Spleen (tissue), 11 donors: ENCODE measurements around the gene CTRL. TPM values are rescaled to one million over a fixed set of nuclear protein-coding genes. Genes with fewer than 3 reads are reported as not detected.
"Not testable (repeated sequence)": the region's sequence is repeated elsewhere in the genome, so short reads cannot be mapped to it uniquely, and the experiment has no call there.

Source experiments
- DNase-seq: peaks from one replicate; pipeline ENCODE4 v3.0.0-alpha.2; 2020
- H3K27ac ChIP-seq, 8 donors: fragments of 200-600 bp; sonication (generic) in 7 of 8; 1 replicate in 4 of 8; 2 replicates in 4 of 8; pipeline versions ENCODE4 v1.5.0 to v1.8.0; 2016 to 2021; ENCODE audit warnings: inconsistent platforms in 4 of 8, mild to moderate bottlenecking in 4 of 8, moderate library complexity in 1 of 8
- H3K27me3 ChIP-seq, 7 donors: fragments of 200-600 bp; sonication (generic) in 6 of 7; replicated peaks in 1 of 7; 1 replicate in 4 of 7; 2 replicates in 3 of 7; pipeline versions ENCODE4 v1.5.0 to v1.8.0; 2016 to 2021; ENCODE audit warnings: inconsistent platforms in 3 of 7, mild to moderate bottlenecking in 1 of 7
- H3K36me3 ChIP-seq, 6 donors: fragments of 200-600 bp; sonication (generic) in 5 of 6; 1 replicate in 4 of 6; 2 replicates in 2 of 6; pipeline versions ENCODE4 v1.5.0 to v1.8.0; 2016 to 2021; ENCODE audit warnings: inconsistent platforms in 2 of 6
- H3K4me1 ChIP-seq, 6 donors: fragments of 200-600 bp; sonication (generic) in 5 of 6; 1 replicate in 3 of 6; 2 replicates in 3 of 6; pipeline versions ENCODE4 v1.5.0 to v1.8.0; 2016 to 2021; ENCODE audit warnings: inconsistent platforms in 3 of 6
- H3K4me3 ChIP-seq, 8 donors: fragments of 200-600 bp; sonication (generic) in 7 of 8; 1 replicate in 4 of 8; 2 replicates in 4 of 8; pipeline versions ENCODE4 v1.5.0 to v1.8.0; 2016 to 2021; ENCODE audit warnings: inconsistent platforms in 4 of 8, mild to moderate bottlenecking in 4 of 8, moderate library complexity in 2 of 8
- H3K9me3 ChIP-seq, 8 donors: fragments of 200-600 bp; sonication (generic) in 7 of 8; 1 replicate in 4 of 8; 2 replicates in 4 of 8; pipeline versions ENCODE4 v1.5.0 to v1.8.0; 2016 to 2021; ENCODE audit warnings: inconsistent platforms in 4 of 8
- CTCF ChIP-seq, 11 experiments: fragments of 200-600 bp in 7 of 11; fragments of 450-650 bp in 4 of 11; sonication (generic) in 4 of 11; IDR thresholded peaks in 8 of 11; conservative IDR thresholded peaks in 3 of 11; 1 replicate in 7 of 11; 2 replicates in 4 of 11; pipeline versions ENCODE4 v1.4.0 to v1.8.0; 2016 to 2021; ENCODE audit warnings: antibody characterized with exemption in 11 of 11, inconsistent platforms in 4 of 11, mild to moderate bottlenecking in 1 of 11
- POLR2A ChIP-seq, 3 donors: fragments of 450-650 bp; IDR thresholded peaks; one replicate each; pipeline ENCODE4 v1.5.1; 2017; ENCODE audit warnings: antibody characterized with exemption in 3 of 3, mild to moderate bottlenecking in 1 of 3
- POLR2AphosphoS5 ChIP-seq, 3 donors: sonication (generic); formaldehyde crosslinking; IDR thresholded peaks; one replicate each; pipeline ENCODE4 v1.5.1; 2017; ENCODE audit warnings: antibody characterized with exemption in 3 of 3
- WGBS, 5 donors: extraction: QIAGEN DNeasy Blood & Tissue Kit in 3 of 5; methylation state at CpG; one replicate each; pipeline versions ENCODE4 v1.1.5 to v1.1.7; 2013 to 2018; 5-methylcytosine and 5-hydroxymethylcytosine counted together
- intact Hi-C: fragments of 100-400 bp; cut with DNase I; formaldehyde crosslinking; loops from one replicate; pipeline ENCODE4 v1.15.0; 2023; ENCODE audit warnings: low total_unique reads
- polyA plus RNA-seq, 3 donors: library from polyadenylated mRNA; stranded (reverse); fragments of 200-250 nt; gene quantifications; one replicate each; pipeline ENCODE4 v1.2.1, GENCODE V29; 2013
- total RNA-seq, 7 donors: library from RNA; depleted of rRNA in 3 of 7; stranded (reverse); fragments of >200 nt in 3 of 7; fragmentation: NEBNext Ultra II Directional in 4 of 7; extraction: Animal tissue kit (Norgen Biotek cat#: 25700) in 4 of 7; gene quantifications; one replicate each; pipeline versions ENCODE4 v1.1.0 to v1.2.1, GENCODE V29; 2016 to 2021
- donor health status: healthy with polysubstance abuse.
- donor health status: DM: no; HTN: no; CAD: no; lungs with moderate emphysema.
- donor health status: DM: no; HTN: no; CAD: no.
- donor health status: Bipolar disorder and iron deficiency.
- donor health status: healthy.
- donor health status: DM: no; HTN: no; CAD: no.
- donor health status: DM: yes; HTN: yes; CAD: no.

The CTRL gene
- total and polyA plus RNA-seq, 10 donors, result 2.0 to 10.3 (median 4.7) TPM

- Histone ChIP-seq H3K9me3 (no peaks in the 10 kb centered on the region), H3K36me3 (peaks cover 0 to 63% (median 14%) of the 10 kb centered on the region in 6 donors), H3K27ac (peak overlapping the region in 7 of 8 donors; percentile 5 to 77 (median 40)), H3K27me3 (no peaks in the 10 kb centered on the region), H3K4me3 (no peak overlapping the region), H3K4me1 (peaks cover 2 to 76% (median 35%) of the 10 kb centered on the region in 6 donors)
- TF ChIP-seq CTCF (IDR thresholded peaks at IDR 0.05 in 8 of 11, conservative IDR thresholded peaks at IDR 0.05 in 3 of 11) (no peak), POLR2A (IDR thresholded peaks at IDR 0.05) (no peak), POLR2AphosphoS5 (IDR thresholded peaks at IDR 0.05) (peak in 1 of 3 donors; percentile 9)
- no peak for DNase-seq
- intact Hi-C loops, result no loop called here
- WGBS, 5 donors, result 96 to 100% (median 98%) methylated on average over 5 of the region's 5 CpGs
These were observed 8.9 kb upstream of the CTRL start for GRCh38 chr16:67940446-67941089.

- peak; percentile 84 for DNase-seq
- intact Hi-C loops, result loop anchor here (10.0 kb wide), 1 partner anchor 95 kb away; the partner anchor contains the start of genes CENPT, NUTF2 and THAP11
- H3K4me3 ChIP-seq, result no peak overlapping the region
- no peaks in the 10 kb centered on the region for H3K27me3 ChIP-seq
- peaks cover 9 to 76% (median 42%) of the 10 kb centered on the region in 6 donors for H3K4me1 ChIP-seq
- H3K27ac ChIP-seq, result peak overlapping the region; percentile 5 to 77 (median 36)
- TF ChIP-seq POLR2AphosphoS5 (IDR thresholded peaks at IDR 0.05), result peak; percentile 32 to 65 (median 51)
- TF ChIP-seq POLR2A (IDR thresholded peaks at IDR 0.05), result no peak
- TF ChIP-seq CTCF (IDR thresholded peaks at IDR 0.05 in 8 of 11, conservative IDR thresholded peaks at IDR 0.05 in 3 of 11), result no peak
- WGBS, 5 donors, result 57 to 67% (median 64%) methylated on average over 17 to 33 of the region's 33 CpGs
- H3K36me3 ChIP-seq, result peaks cover 0 to 63% (median 11%) of the 10 kb centered on the region in 6 donors
- no peaks in the 10 kb centered on the region for H3K9me3 ChIP-seq
These were observed 8.1 kb upstream of the CTRL start for GRCh38 chr16:67939507-67940445.

- intact Hi-C loops, result loop anchor here (10.0 kb wide), 1 partner anchor 93 kb away; the partner anchor contains the start of genes CENPT, NUTF2 and THAP11
- not testable (repeated sequence) for DNase-seq, H3K4me3 ChIP-seq, H3K27me3 ChIP-seq, H3K9me3 ChIP-seq
- Histone ChIP-seq H3K27ac (peak overlapping the region; percentile 97 to 99 (median 98)), H3K36me3 (peaks cover 0 to 63% (median 22%) of the 10 kb centered on the region in 6 donors), H3K4me1 (peaks cover 11 to 75% (median 42%) of the 10 kb centered on the region in 6 donors)
- 92 to 95% (median 92%) methylated on average over 5 of the region's 5 CpGs for WGBS, 5 donors
These were observed 6.1 kb upstream of the CTRL start for GRCh38 chr16:67937713-67938112.

GRCh38 chr16:67936880-67937605, 5.4 kb upstream of the CTRL start:
- H3K27ac ChIP-seq, result peak overlapping the region; percentile 97 to 99 (median 98)
- intact Hi-C loops, result loop anchor here (10.0 kb wide), 1 partner anchor 92 kb away; the partner anchor contains the start of genes CENPT, NUTF2 and THAP11
- peaks cover 0 to 63% (median 28%) of the 10 kb centered on the region in 6 donors for H3K36me3 ChIP-seq
- H3K4me3 ChIP-seq, result peak overlapping the region; percentile 72 to 98 (median 96)
- TF ChIP-seq POLR2A (IDR thresholded peaks at IDR 0.05) (no peak), POLR2AphosphoS5 (IDR thresholded peaks at IDR 0.05) (no peak), CTCF (IDR thresholded peaks at IDR 0.05 in 8 of 11, conservative IDR thresholded peaks at IDR 0.05 in 3 of 11) (no peak)
- WGBS, 5 donors, result 46 to 50% (median 47%) methylated on average over 6 of the region's 6 CpGs
- H3K9me3 ChIP-seq, result no peaks in the 10 kb centered on the region
- H3K4me1 ChIP-seq, result peaks cover 11 to 69% (median 42%) of the 10 kb centered on the region in 6 donors
- DNase-seq, result peak; percentile 60
- no peaks in the 10 kb centered on the region for H3K27me3 ChIP-seq
